ENCODE data around the gene DBN1. TPM values are rescaled to one million over a fixed set of nuclear protein-coding genes. Genes with fewer than 3 reads are reported as not detected.
A peak's percentile ranks its signal among the peaks of the same experiment; 100 is the strongest.

Gene DBN1
- total RNA-seq, 6 experiments from 2014 or later: 346 to 394 (median 358) TPM

- no peaks in the 10 kb centered on the region for H3K9me3 Mint-ChIP-seq
- H3K4me1 Mint-ChIP-seq (ENCODE audit: low read depth): peaks cover 23% of the 10 kb centered on the region
- H3K27me3 Mint-ChIP-seq (ENCODE audit: insufficient read depth): peaks cover 2% of the 10 kb centered on the region; the same call in 1 of the 2 replicates
- peak within 1 kb of the TSS; percentile 84 for H3K27ac Mint-ChIP-seq
- TF ChIP-seq, protein P1, sequence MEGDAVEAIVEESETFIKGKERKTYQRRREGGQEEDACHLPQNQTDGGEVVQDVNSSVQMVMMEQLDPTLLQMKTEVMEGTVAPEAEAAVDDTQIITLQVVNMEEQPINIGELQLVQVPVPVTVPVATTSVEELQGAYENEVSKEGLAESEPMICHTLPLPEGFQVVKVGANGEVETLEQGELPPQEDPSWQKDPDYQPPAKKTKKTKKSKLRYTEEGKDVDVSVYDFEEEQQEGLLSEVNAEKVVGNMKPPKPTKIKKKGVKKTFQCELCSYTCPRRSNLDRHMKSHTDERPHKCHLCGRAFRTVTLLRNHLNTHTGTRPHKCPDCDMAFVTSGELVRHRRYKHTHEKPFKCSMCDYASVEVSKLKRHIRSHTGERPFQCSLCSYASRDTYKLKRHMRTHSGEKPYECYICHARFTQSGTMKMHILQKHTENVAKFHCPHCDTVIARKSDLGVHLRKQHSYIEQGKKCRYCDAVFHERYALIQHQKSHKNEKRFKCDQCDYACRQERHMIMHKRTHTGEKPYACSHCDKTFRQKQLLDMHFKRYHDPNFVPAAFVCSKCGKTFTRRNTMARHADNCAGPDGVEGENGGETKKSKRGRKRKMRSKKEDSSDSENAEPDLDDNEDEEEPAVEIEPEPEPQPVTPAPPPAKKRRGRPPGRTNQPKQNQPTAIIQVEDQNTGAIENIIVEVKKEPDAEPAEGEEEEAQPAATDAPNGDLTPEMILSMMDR (IDR thresholded peaks at IDR 0.05): no peak; the same call in 1 of the 2 replicates
- H3K36me3 Mint-ChIP-seq (ENCODE audit: low read depth): peaks cover 32% of the 10 kb centered on the region
- peak within 1 kb of the TSS; percentile 92 for H3K4me3 Mint-ChIP-seq
- peak; percentile 99 for DNase-seq
These were observed 43.5 kb upstream of the DBN1 start, which contains the start of gene DDX41 for GRCh38 chr5:177516601-177517568. Gene DDX41 (minus strand): TSS chr5:177516961. CDS start chr5:177516945, 16 bp downstream.

DNA sequence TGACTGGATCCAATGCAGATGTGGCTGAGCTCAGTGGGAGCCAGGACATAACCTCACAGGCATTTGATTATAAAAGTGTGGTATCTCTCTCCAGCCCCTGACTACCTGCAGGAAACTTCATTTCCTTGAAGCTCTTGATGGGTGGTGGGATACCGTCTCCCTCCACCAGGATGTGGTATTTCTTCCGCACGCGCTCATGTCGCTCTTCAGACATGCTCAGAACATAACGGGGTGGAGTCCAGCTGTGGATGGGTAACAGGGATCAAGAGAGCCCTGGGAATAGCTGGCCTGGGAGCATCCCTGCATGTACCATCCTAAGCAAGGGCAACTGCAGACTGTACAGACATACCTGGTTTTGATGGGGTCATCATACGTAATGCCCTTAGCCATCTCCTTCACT, 42.1 kb upstream of the DBN1 start:
- Mint-ChIP-seq H3K36me3 (ENCODE audit: low read depth) (peaks cover 38% of the 10 kb centered on the region), H3K9me3 (no peaks in the 10 kb centered on the region), H3K27ac (peak overlapping the region; percentile 84; the same call in 1 of the 2 replicates), H3K27me3 (ENCODE audit: insufficient read depth) (peaks cover 2% of the 10 kb centered on the region; the same call in 1 of the 2 replicates), H3K4me1 (ENCODE audit: low read depth) (peaks cover 23% of the 10 kb centered on the region), H3K4me3 (peak overlapping the region; percentile 92)
- TF ChIP-seq, protein P1 (IDR thresholded peaks at IDR 0.05): peak; percentile 36; the same call in 1 of the 2 replicates
- DNase-seq: no peak

- Mint-ChIP-seq H3K4me1 (ENCODE audit: low read depth) (peaks cover 21% of the 10 kb centered on the region), H3K9me3 (no peaks in the 10 kb centered on the region), H3K27me3 (ENCODE audit: insufficient read depth) (peaks cover 2% of the 10 kb centered on the region; the same call in 1 of the 2 replicates), H3K27ac (no peak overlapping the region), H3K36me3 (ENCODE audit: low read depth) (peaks cover 30% of the 10 kb centered on the region), H3K4me3 (no peak overlapping the region)
- no peak for DNase-seq
- TF ChIP-seq, protein P1 (IDR thresholded peaks at IDR 0.05): no peak
These were observed 41.1 kb upstream of the DBN1 start for GRCh38 chr5:177514541-177514940.

DNA sequence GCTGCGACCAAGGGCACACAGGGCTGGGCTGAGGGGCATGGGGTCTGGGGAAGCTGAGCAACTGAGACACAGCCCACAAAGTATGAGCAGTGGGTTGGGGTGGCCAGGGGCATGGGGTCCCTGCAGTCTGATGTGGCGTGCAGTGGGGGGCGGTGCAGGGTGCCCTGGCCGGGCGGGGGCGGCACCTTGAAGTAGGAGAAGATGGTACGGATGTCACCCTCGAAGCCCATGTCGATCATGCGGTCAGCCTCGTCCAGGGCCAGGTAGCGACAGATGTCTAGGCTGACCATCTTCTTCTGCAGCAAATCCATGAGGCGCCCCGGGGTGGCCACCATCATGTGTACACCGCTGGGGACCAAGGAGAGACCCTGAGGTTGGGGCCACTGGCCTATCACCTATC, 40.1 kb upstream of the DBN1 start:
- peaks cover 2% of the 10 kb centered on the region; the same call in 1 of the 2 replicates for H3K27me3 Mint-ChIP-seq (ENCODE audit: insufficient read depth)
- H3K4me3 Mint-ChIP-seq: no peak overlapping the region
- DNase-seq: no peak
- no peak overlapping the region for H3K27ac Mint-ChIP-seq
- H3K9me3 Mint-ChIP-seq: no peaks in the 10 kb centered on the region
- H3K36me3 Mint-ChIP-seq (ENCODE audit: low read depth): peaks cover 29% of the 10 kb centered on the region
- peaks cover 14% of the 10 kb centered on the region for H3K4me1 Mint-ChIP-seq (ENCODE audit: low read depth)
- TF ChIP-seq, protein P1 (IDR thresholded peaks at IDR 0.05): no peak

DNA sequence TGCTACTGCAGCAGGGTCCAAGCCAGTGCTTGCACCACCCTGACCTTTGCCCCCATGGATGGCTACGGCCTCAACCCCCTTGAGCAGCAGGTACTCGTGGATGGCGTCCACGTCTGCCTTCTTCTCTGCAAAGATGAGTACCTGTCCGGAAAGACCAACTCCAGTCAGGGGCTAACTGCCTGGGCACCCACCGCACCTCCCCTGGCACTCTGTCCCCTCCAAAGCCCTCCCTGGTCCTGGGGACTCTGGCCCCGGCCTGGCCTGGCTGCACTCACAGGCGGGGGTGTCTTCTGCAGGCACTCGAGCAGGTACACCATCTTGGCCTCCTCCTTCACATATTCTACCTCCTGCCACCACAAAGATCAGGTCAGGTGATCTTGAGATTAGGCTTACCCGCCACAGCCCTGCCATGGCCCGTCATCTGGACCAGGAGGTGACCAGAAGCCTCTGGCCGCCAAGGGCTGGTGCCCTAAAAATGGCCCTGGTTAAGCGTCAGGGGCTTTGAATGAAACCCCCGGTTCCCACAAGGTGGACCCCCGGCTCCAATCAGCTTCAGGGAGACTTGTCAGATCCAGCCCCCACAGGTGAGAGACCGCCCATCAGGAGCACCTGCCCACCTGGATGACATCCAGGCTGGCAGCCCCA, 39.4 kb upstream of the DBN1 start:
- no peak overlapping the region for H3K4me3 Mint-ChIP-seq
- no peak overlapping the region for H3K27ac Mint-ChIP-seq
- peaks cover 2% of the 10 kb centered on the region; the same call in 1 of the 2 replicates for H3K27me3 Mint-ChIP-seq (ENCODE audit: insufficient read depth)
- peaks cover 29% of the 10 kb centered on the region for H3K36me3 Mint-ChIP-seq (ENCODE audit: low read depth)
- H3K9me3 Mint-ChIP-seq: no peaks in the 10 kb centered on the region
- DNase-seq: no peak
- TF ChIP-seq, protein P1 (IDR thresholded peaks at IDR 0.05): no peak
- H3K4me1 Mint-ChIP-seq (ENCODE audit: low read depth): peaks cover 14% of the 10 kb centered on the region

Measured in HFFc6 (cell line).